ENCODE results near the gene IL17RA.
"Not testable (repeated sequence)": the region's sequence is repeated elsewhere in the genome, so short reads cannot be mapped to it uniquely, and the experiment has no call there.

Gene IL17RA

DNA sequence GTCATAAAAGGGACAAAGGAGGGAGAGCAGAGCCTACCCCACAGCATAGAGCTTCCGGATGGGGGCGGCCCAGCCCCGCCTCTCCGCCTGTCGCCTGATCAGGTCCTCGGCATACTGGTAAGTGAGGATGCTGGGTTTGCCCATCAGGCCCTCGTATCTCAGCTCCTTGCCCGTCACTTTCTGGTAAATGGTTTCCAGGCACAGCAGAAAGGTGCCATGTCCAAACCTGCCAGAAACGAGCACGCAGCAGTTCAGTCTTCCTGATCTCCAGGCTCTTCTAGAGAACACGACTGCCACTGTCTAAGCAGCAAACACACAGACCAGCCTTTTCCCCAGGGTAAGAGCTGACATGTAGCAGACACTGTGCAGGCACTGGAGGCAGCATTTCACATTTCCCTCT is 53.7 kb downstream of the IL17RA start:
- H3K9me3 ChIP-seq, result no peaks in the 10 kb centered on the region
- peaks cover 25% of the 10 kb centered on the region for H3K36me3 ChIP-seq
- TF ChIP-seq, protein P1, sequence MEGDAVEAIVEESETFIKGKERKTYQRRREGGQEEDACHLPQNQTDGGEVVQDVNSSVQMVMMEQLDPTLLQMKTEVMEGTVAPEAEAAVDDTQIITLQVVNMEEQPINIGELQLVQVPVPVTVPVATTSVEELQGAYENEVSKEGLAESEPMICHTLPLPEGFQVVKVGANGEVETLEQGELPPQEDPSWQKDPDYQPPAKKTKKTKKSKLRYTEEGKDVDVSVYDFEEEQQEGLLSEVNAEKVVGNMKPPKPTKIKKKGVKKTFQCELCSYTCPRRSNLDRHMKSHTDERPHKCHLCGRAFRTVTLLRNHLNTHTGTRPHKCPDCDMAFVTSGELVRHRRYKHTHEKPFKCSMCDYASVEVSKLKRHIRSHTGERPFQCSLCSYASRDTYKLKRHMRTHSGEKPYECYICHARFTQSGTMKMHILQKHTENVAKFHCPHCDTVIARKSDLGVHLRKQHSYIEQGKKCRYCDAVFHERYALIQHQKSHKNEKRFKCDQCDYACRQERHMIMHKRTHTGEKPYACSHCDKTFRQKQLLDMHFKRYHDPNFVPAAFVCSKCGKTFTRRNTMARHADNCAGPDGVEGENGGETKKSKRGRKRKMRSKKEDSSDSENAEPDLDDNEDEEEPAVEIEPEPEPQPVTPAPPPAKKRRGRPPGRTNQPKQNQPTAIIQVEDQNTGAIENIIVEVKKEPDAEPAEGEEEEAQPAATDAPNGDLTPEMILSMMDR (IDR thresholded peaks at IDR 0.05; ENCODE audit: low read depth, low read length), result no peak
- H3K4me1 ChIP-seq, result no peaks in the 10 kb centered on the region
- no peaks in the 10 kb centered on the region for H3K27me3 ChIP-seq
- H3K4me3 ChIP-seq (ENCODE audit: low read depth, low read length), result no peak overlapping the region
- DNase-seq, result no peak

DNA sequence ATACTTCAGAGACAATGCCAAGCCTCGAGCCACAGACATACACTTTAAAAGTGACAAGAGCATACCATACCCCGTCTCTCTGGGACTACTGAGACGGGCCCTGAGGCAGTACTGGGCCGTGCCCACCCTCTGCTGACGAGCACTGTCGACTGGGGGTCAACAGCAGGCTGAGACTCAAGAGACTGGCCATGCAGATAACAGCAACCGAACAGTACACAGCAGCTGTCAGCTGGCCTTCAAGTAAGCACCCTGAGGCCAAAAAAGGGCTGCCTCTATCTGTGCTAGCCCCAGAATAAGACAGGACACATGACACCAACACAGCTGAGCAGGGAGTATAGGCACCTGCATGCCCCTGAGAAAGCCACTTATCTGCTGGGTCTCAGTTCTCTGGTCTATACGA is 55.2 kb downstream of the IL17RA start:
- no peaks in the 10 kb centered on the region for H3K27me3 ChIP-seq
- TF ChIP-seq, protein P1 (IDR thresholded peaks at IDR 0.05; ENCODE audit: low read depth, low read length), result no peak
- no peak overlapping the region for H3K4me3 ChIP-seq (ENCODE audit: low read depth, low read length)
- peaks cover 30% of the 10 kb centered on the region for H3K36me3 ChIP-seq
- no peaks in the 10 kb centered on the region for H3K9me3 ChIP-seq
- H3K4me1 ChIP-seq, result no peaks in the 10 kb centered on the region
- no peak for DNase-seq

DNA sequence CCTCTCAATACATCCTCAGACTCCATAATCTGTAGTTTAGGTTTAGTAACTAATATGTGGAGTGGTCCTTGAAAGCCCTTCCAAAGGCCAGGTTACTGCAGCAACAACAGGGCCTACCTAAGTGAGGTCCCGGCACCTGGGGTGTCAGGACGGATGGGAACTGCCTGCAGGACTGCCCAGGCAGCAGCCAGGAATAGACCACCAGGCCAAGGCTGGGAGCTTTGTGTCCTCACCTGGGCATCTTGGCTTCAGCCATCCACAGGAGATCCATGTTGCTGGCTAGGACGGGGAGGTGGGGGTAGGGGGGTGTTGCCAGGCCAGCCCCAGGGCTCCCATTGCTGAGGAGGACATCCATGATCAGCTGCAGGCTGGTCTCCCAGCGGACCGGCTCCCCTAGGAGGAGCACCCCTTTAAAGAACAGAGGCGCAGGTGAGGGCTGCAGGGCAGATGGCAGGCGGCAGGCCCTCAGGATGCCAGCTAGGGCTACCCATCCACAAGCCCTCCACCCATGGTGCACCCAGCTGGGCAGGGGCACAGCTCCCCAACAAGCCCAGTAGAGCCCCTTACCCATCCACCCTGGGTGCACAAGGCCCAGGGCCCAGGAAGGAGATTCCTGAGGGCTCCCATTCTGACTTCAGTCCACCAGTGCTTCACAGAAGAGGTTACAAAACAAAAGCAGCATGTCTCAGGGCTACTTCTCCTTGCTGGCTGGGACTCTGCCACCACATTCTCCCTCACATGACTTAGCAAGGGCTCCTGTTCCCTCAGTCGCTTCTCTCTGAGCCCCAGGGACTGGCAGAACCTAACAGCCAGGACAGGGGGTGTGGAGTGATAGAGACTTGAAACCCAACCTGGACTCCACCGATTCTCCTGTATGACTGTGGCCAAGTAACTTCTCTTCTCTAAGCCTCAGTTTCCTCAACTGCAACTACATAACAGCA is 56.3 kb downstream of the IL17RA start:
- H3K4me1 ChIP-seq, result no peaks in the 10 kb centered on the region
- no peak for DNase-seq
- H3K4me3 ChIP-seq (ENCODE audit: low read depth, low read length), result no peak overlapping the region
- H3K27me3 ChIP-seq, result no peaks in the 10 kb centered on the region
- TF ChIP-seq, protein P1 (IDR thresholded peaks at IDR 0.05; ENCODE audit: low read depth, low read length), result no peak
- no peaks in the 10 kb centered on the region for H3K9me3 ChIP-seq
- H3K36me3 ChIP-seq, result peaks cover 32% of the 10 kb centered on the region

DNA sequence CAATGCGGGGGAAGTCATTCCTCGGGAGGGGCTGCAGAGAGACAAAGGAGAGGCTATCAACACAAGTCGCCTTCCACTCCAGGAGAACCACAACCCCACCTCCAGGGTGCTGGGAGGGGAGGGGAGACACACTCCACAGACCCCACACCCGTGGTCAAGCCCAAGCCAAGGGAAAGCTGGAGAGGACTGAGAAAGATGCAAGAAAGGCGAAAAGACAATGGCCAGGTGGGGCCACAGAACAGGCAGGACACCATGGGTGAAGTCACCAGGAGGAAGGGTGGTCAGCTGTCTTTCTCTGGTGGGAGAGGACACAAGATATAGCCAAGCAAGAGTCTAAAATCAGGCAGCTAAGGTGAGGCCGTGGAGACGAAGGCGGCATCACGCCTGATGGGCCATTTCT is 58.3 kb downstream of the IL17RA start:
- peaks cover 30% of the 10 kb centered on the region for H3K36me3 ChIP-seq
- no peaks in the 10 kb centered on the region for H3K9me3 ChIP-seq
- TF ChIP-seq, protein P1 (IDR thresholded peaks at IDR 0.05; ENCODE audit: low read depth, low read length), result no peak
- no peaks in the 10 kb centered on the region for H3K27me3 ChIP-seq
- H3K4me1 ChIP-seq, result no peaks in the 10 kb centered on the region
- no peak overlapping the region for H3K4me3 ChIP-seq (ENCODE audit: low read depth, low read length)
- DNase-seq, result no peak

DNA sequence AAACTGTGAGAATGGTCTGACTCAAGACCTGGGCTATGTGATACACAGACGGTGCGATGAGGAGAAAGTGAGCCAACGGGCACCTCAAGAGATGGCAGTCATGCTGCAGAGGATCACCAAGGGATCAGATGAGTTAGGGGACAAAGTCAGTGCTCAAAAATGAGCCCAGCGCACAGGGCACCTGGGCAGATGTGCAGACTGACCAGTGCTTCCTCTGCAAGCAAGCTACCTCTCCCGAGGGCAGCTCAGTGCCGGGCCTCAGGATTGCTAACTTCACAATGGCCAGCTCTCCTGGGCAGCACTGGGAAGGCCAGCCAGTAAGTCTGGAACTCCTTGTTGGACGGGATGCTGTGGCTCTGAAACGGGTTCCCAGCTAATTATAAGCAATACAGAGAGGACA is 59.0 kb downstream of the IL17RA start:
- Histone ChIP-seq H3K27me3 (no peaks in the 10 kb centered on the region), H3K4me3 (ENCODE audit: low read depth, low read length) (no peak overlapping the region), H3K36me3 (peaks cover 33% of the 10 kb centered on the region), H3K4me1 (no peaks in the 10 kb centered on the region), H3K9me3 (no peaks in the 10 kb centered on the region)
- no peak for DNase-seq
- TF ChIP-seq, protein P1 (IDR thresholded peaks at IDR 0.05; ENCODE audit: low read depth, low read length), result no peak

DNA sequence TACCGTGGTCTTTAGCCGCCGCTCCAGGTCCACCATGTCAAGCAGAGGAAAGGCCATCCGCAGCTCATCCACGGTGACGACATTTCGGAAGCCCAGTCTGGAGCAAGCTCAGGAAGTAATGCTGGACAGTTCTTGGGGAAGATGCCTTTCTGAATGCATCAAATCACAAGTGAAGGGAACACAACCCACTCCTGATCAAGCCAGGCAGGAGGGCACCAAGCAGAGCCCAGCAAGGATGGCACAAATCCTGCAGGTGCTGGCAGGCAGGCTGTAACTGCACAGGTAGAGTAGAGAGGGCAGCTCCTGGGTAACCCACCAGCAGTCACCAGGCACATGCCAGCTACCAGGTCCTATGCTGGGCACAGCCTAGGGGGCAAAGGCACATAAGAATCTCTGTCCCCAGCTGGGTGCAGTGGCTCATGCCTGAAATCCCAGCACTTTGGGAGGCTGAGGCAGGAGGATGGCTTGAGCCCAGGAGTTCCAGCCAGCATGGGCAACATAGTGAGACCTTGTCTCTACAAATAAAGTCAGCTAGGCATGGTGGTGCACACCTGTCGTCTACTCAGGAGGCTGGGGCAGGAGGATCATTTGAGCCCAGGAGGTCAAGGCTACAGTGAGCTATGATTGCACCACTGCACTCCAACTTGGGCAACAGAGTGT is 60.4 kb downstream of the IL17RA start:
- Histone ChIP-seq H3K4me3 (ENCODE audit: low read depth, low read length) (no peak overlapping the region), H3K36me3 (peaks cover 30% of the 10 kb centered on the region), H3K9me3 (no peaks in the 10 kb centered on the region), H3K27me3 (no peaks in the 10 kb centered on the region), H3K4me1 (no peaks in the 10 kb centered on the region)
- TF ChIP-seq, protein P1 (IDR thresholded peaks at IDR 0.05; ENCODE audit: low read depth, low read length), result no peak
- DNase-seq, result no peak

DNA sequence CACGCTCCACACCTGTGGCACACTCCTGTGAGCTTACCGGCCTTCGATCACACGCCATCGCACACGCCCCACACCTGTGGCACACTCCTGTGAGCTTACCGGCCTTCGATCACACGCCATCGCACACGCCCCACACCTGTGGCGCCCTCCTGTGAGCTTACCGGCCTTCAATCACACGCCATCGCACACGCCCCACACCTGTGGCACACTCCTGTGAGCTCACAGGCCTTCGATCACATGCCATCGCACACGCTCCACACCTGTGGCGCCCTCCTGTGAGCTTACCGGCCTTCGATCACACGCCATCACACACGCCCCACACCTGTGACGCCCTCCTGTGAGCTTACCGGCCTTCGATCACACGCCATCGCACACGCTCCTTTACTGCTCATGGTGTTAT is 62.7 kb downstream of the IL17RA start:
- not testable (repeated sequence) for DNase-seq; H3K27me3 ChIP-seq; H3K4me1 ChIP-seq; H3K9me3 ChIP-seq; H3K4me3 ChIP-seq (ENCODE audit: low read depth, low read length)
- peaks cover 21% of the 10 kb centered on the region for H3K36me3 ChIP-seq

Data from BE2C (cell line).